Type B pancreatic cell (in vitro differentiated cells): ENCODE data around the gene CDHR3. TPM values are rescaled to one million over a fixed set of nuclear protein-coding genes. Genes with fewer than 3 reads are reported as not detected.
A peak's percentile ranks its signal among the peaks of the same experiment; 100 is the strongest.

Experiments used
- DNase-seq: peaks from one replicate; pipeline ENCODE4 v3.0.0; 2021; ENCODE audit warnings: mixed read lengths; ENCODE audit not compliant: unreplicated experiment; ENCODE audit errors: extremely low spot score
- H3K27ac Mint-ChIP-seq: 2 replicates; pipeline ENCODE4 v1.8.0; 2021; ENCODE audit warnings: mild to moderate bottlenecking, mixed read lengths
- H3K27me3 Mint-ChIP-seq: 2 replicates; pipeline ENCODE4 v1.8.0; 2021; ENCODE audit warnings: mixed read lengths
- H3K36me3 Mint-ChIP-seq: 2 replicates; pipeline ENCODE4 v1.8.0; 2021; ENCODE audit warnings: mixed read lengths
- H3K4me1 Mint-ChIP-seq: one replicate; pipeline ENCODE4 v1.8.0; 2021; ENCODE audit warnings: mixed read lengths; ENCODE audit not compliant: unreplicated experiment
- H3K4me3 Mint-ChIP-seq: 2 replicates; pipeline ENCODE4 v1.8.0; 2021; ENCODE audit warnings: mild to moderate bottlenecking, mixed read lengths
- H3K9me3 Mint-ChIP-seq: 2 replicates; pipeline ENCODE4 v1.8.0; 2021; ENCODE audit warnings: mixed read lengths
- total RNA-seq: library from RNA; stranded (reverse); gene quantifications from 2 replicates; pipeline ENCODE4 v1.2.1, GENCODE V29; 2021; ENCODE audit warnings: low replicate concordance
- TF ChIP-seq, protein P1 (sequence below): fragments of 200-600 bp; sonication (generic); conservative IDR thresholded peaks from 2 replicates; pipeline ENCODE4 v1.5.0; 2021; ENCODE audit warnings: antibody characterized with exemption, mild to moderate bottlenecking

Gene CDHR3
- total RNA-seq, 1 donor from 2014 or later: 5.6 TPM

DNA sequence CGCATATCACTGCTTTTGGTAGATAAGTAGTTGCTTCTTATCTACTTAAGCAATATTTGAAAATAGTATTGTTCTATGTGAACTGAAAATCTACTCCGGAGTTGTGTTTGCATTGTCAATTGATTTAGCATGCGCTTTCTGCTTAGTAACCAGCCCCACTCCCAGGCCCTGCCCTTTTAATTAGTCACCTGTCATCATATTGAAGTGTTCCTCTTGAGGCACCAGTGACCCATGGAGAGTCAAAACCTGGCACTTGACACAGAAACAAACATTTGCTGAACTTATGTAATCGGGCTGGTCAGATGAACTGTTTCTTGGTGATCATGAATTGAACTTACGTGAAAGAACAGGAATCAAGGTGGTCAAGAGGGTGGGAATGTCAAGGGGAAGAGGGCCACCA is 27.8 kb upstream of the CDHR3 start:
- H3K27ac Mint-ChIP-seq: peak overlapping the region; percentile 24
- H3K4me1 Mint-ChIP-seq: peaks cover 23% of the 10 kb centered on the region
- no peaks in the 10 kb centered on the region for H3K36me3 Mint-ChIP-seq
- TF ChIP-seq, protein P1, sequence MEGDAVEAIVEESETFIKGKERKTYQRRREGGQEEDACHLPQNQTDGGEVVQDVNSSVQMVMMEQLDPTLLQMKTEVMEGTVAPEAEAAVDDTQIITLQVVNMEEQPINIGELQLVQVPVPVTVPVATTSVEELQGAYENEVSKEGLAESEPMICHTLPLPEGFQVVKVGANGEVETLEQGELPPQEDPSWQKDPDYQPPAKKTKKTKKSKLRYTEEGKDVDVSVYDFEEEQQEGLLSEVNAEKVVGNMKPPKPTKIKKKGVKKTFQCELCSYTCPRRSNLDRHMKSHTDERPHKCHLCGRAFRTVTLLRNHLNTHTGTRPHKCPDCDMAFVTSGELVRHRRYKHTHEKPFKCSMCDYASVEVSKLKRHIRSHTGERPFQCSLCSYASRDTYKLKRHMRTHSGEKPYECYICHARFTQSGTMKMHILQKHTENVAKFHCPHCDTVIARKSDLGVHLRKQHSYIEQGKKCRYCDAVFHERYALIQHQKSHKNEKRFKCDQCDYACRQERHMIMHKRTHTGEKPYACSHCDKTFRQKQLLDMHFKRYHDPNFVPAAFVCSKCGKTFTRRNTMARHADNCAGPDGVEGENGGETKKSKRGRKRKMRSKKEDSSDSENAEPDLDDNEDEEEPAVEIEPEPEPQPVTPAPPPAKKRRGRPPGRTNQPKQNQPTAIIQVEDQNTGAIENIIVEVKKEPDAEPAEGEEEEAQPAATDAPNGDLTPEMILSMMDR: no peak
- no peak overlapping the region for H3K4me3 Mint-ChIP-seq
- peaks cover 3% of the 10 kb centered on the region for H3K27me3 Mint-ChIP-seq
- H3K9me3 Mint-ChIP-seq: no peaks in the 10 kb centered on the region
- no peak for DNase-seq

GRCh38 chr7:105937411-105937810 is 25.7 kb upstream of the CDHR3 start:
- peaks cover 26% of the 10 kb centered on the region for H3K4me1 Mint-ChIP-seq
- no peaks in the 10 kb centered on the region for H3K9me3 Mint-ChIP-seq
- no peak for DNase-seq
- TF ChIP-seq, protein P1: no peak
- no peak overlapping the region for H3K4me3 Mint-ChIP-seq
- no peak overlapping the region for H3K27ac Mint-ChIP-seq
- H3K27me3 Mint-ChIP-seq: no peaks in the 10 kb centered on the region
- no peaks in the 10 kb centered on the region for H3K36me3 Mint-ChIP-seq

- Mint-ChIP-seq H3K36me3 (no peaks in the 10 kb centered on the region), H3K9me3 (no peaks in the 10 kb centered on the region), H3K27me3 (no peaks in the 10 kb centered on the region), H3K4me3 (no peak overlapping the region), H3K4me1 (peaks cover 9% of the 10 kb centered on the region), H3K27ac (no peak overlapping the region)
- DNase-seq: no peak
- TF ChIP-seq, protein P1: no peak
Measured at GRCh38 chr7:105940109-105940508, 23.0 kb upstream of the CDHR3 start.

DNA sequence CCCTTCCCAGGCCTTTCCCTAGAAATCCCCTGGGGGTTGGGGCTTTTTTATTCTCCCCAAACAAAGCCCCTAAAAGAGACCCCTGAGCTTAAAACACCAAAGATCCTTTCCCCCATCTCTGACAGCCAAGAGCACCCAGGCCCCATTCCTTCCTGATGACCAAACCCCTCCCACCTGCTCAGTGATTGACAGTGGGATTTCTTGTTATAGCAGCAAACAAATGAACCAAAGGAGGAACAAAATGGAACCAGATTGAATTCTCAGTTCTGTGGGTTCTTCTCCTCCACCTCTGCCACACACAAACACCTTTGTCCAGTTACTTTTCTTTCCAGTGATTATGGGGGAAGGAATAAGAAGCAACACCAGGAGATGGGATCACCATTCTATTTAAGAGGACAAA is 21.5 kb upstream of the CDHR3 start:
- no peak overlapping the region for H3K4me3 Mint-ChIP-seq
- peaks cover 5% of the 10 kb centered on the region for H3K4me1 Mint-ChIP-seq
- TF ChIP-seq, protein P1: no peak
- H3K27me3 Mint-ChIP-seq: no peaks in the 10 kb centered on the region
- H3K27ac Mint-ChIP-seq: no peak overlapping the region
- no peaks in the 10 kb centered on the region for H3K36me3 Mint-ChIP-seq
- DNase-seq: no peak
- no peaks in the 10 kb centered on the region for H3K9me3 Mint-ChIP-seq

DNA sequence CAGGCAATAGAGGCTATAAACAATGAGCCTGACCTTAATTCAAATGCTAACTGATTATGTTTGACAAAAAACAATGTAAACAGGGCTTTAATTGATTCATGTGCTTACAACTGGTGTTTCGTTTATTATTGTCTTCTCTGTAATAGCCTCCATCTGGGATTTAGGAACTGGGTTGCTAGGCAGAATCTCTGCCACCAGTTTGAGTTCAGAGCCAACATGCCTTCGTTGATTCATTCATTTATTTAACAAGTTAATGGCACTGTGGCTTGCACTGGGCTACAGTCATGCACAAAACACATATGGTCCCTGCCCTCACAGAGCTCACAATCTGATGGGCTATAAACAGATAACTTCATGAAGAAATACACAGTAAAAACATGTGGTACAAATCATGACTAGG is 19.6 kb upstream of the CDHR3 start:
- no peak overlapping the region for H3K27ac Mint-ChIP-seq

More for the DNA sequence above, 19.6 kb upstream of the CDHR3 start:
- H3K36me3 Mint-ChIP-seq: no peaks in the 10 kb centered on the region
- H3K4me3 Mint-ChIP-seq: no peak overlapping the region
- no peaks in the 10 kb centered on the region for H3K27me3 Mint-ChIP-seq
- TF ChIP-seq, protein P1: no peak
- H3K9me3 Mint-ChIP-seq: no peaks in the 10 kb centered on the region
- peaks cover 5% of the 10 kb centered on the region for H3K4me1 Mint-ChIP-seq
- DNase-seq: no peak
